Measurements from ENCODE around the gene ATXN1.

- no peak for TF ChIP-seq EP300 (IDR thresholded peaks at IDR 0.05)
- TF ChIP-seq CTCF (IDR thresholded peaks at IDR 0.05): no peak
- no peak for TF ChIP-seq POLR2A (IDR thresholded peaks at IDR 0.05; ENCODE audit: low read depth)
- no peak for TF ChIP-seq POLR2AphosphoS5 (IDR thresholded peaks at IDR 0.05)
Measured at GRCh38 chr6:16253399-16254144, 507.7 kb downstream of the ATXN1 start.
